ENCODE data around the gene TGOLN2.
"Not testable (repeated sequence)": the region's sequence is repeated elsewhere in the genome, so short reads cannot be mapped to it uniquely, and the experiment has no call there.

TGOLN2 gene

DNA sequence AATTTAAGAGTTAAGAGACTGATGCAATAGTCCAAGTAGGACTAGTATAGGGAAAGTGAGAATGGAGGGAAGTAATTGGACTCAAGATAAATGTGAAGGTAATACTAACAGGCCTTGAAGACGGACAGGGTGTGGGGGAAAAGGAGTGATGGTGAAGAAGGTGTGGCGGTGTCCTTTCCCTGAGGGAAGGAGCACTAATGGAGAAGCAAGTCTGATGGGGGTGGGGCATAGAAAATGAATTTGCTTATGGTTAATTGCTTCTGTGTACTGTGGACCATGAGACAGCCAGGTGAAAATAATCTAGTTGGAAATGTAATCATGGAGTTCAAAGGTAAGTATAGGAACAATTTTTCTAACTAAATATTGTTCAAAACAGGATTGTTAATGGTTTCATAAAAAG, 7.1 kb upstream of the TGOLN2 start:
- DNase-seq: no peak

DNA sequence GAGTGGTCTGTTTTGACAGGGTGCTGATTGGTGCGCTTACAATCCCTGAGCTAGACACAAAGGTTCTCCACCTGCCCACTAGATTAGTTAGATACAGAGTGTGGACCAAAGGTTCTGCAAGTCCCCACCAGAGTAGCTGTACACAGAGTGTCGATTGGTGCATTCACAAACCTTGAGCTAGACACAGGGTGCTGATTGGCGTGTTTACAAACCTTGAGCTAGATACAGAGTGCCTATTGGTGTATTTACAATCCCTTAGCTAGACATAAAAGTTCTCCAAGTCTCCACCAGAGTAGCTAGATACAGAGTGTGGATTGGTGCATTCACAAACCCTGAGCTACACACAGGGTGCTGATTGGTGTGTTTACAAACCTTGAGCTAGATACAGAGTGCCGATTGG, 6.1 kb upstream of the TGOLN2 start:
- DNase-seq: not testable (repeated sequence)

DNA sequence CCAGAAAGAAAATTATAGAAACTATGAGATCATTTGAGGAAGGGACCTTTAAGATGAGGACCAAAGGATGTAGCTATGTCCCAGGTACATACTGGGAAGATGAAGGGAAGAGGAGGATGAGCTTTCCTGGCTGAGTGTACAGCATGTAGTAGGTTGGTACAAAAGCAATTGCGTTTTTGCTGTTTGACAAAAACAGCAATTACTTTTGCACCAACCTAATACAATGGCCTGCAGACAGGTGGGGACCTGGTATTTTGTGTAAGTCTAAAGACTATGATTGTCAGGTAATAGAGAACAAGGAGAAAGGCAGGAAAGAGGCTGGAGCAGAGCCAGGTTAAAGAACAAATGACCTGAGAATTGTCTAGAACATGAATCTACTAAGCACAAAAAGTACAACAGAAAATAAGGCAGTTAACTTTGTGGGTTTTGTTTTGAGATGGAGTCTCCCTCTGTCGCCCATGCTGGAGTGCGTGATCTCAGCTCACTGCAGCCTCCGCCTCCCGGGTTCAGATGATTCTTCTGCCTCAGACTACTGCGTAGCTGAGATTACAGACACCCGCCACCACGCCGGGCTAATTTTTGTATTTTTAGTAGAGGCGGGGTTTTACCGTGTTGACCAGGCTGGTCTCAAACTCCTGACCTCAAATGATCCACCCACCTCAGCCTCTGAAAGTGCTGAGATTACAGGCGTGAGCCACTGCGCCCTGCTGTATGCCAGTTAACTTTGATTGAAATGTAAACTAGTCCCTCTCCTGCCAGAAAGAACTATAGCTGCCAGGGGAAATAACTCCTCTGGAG, 3.2 kb upstream of the TGOLN2 start:
- no peak for DNase-seq

DNA sequence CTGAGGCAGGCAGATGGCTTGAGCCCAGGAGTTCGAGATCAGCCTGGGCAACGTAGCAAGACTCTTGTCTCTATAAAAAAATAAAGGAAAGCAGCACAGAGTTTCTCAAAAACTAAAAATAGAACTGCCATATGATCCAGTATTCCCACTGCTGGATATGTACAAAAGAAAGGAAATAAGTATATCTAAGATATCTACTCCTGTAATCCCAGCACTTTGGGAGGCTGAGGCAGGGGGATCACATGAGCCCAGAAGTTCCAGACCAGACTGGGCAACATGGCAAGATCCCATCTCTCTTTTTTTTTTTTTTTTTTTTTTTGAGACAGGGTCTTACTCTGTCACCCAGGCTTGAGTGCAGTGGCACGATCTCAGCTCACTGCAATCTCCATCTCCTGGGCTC, 1.9 kb upstream of the TGOLN2 start:
- DNase-seq: not testable (repeated sequence)

DNA sequence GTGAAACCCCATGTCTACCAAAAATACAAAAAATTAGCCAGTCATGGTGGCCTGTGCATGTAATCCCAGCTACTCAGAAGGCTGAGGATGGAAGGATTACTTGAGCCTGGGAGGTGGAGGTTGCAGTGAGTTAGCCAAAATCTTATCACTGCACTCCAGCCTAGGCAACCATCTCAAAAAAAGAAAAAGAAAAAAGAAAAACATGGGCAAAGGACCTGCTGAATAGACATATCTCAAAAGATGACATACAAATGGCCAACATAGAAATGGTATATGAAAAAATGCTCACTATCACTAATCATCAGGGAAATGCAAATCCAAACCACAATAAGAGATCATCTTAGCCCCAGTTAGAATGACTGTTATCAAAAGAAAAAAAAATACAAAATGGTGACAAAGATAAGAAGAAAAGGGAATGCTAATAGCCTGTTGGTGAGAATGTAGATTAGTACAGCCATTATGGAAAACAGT, 1.4 kb upstream of the TGOLN2 start:
- no peak for DNase-seq

DNA sequence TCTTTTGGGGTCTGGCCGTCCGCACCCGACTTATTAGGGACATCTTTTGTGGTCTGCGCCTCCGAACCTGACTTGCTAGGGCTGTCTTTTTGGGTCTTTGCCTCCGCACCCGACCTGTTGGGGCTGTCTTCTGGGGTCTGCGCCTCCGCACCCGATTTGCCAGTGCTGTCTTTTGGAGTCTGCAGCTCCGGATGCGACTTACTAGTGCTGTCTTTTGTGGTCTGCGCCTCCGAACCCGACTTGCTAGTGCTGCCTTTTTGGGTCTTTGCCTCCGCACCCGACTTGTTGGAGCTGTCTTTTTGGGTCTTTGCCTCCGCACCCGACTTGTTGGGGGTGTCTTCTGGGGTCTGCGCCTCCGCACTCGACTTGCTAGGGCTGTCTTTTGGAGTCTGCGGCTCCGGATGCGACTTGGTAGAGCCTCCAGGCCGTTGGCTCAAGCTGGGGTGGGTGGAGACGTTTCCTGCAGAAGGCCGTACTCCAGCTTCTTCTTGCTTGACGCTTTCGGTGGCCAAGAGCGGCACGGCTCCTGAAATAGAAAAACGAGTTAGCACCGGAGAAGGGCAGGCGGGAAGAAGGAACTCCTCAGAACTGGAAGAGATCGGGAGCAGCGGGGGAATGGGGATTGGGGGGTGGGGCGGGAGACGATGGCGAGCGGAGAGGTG, 498 bp downstream of the TGOLN2 start:
- peak; percentile 45 for DNase-seq

DNA sequence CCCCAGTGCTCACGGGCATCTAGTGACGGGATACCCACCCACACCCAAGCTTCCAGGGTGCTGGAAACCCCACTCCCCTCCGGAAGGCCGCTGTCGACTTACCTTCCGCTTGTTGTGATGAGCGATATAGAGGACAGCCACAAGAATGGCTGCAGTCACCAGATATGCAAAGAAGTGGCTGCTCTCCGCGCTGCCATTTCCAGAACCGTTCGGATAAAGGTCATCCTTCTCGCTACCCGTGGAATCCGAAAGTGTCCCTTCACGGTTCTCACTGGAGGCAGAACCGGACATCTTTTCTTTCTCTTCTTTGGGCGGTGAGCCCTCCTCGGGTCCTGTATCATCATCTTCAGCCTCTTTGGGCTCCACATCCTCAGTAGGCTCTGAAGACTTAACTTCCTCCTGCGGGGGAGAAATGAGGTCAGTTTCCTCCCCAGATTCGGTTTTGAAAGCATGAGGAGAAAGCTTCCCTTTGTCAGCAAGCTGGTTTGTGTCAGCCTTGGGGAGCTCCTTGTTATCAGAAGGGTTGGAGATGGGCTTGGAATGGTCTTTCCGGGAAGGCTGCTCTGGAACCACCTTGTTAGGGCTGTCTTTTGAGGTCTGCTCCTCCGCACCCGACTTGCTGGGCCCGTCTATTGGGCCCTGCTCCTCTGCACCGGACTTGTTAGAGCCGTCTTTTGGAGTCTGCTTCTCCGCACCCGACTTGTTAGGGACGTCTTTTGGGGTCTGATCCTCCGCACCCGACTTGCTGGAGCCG, 1.2 kb downstream of the TGOLN2 start:
- peak; percentile 88 for DNase-seq

DNA sequence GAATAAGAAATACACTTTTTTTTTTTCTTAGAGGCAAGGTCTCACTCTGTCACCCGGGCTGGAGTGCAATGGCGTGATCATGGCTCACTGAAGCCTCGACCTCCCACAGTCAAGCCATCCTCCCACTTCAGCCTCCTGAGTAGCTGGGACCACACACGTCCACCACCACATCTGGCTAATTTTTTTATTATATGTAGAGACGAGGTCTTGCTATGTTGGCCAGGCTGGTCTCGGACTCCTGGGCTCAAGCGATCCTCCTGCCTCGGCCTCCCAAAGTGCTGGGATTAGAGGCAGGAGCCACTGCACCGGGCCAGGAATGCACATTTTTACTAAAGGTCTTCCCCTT, 2.4 kb downstream of the TGOLN2 start:
- no peak for DNase-seq

DNA sequence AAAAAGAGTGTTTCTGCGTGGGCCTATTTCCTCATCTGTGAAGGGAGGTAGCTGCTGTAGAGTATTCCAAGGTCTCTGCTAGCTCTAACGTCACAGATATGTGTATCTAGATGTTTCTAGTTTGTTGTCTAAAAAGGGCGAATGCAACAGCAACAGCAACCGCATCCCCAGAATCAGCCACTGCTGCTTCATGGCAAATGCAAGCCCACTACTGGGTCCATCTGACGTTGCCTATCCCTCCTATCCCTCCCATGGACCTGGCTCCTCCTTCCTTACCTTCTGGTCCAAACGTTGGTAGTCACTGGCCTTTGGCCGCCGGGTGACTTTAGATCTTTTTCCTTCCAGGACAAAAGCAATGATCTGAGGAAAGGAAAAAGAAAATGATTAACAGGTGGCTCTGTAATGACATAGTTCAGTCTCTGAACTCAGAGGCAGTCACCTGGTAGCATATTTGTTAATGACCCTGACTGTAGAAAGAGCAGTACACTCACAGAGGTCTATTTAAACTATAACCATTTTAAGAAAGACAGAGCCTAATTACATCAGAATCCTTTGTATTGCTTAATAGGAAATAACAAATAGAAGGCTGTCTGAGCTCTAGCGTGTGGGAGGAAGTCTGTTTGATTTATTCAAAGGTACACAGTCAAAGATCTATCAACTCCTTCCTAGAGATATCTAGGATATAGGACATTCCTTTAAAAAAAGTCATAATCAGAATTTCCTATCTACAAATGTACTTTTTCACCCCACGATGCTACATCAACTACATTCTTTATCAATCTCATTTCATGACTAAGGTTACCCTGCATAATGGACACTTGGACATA, 2.9 kb downstream of the TGOLN2 start:
- DNase-seq: peak; percentile 54

DNA sequence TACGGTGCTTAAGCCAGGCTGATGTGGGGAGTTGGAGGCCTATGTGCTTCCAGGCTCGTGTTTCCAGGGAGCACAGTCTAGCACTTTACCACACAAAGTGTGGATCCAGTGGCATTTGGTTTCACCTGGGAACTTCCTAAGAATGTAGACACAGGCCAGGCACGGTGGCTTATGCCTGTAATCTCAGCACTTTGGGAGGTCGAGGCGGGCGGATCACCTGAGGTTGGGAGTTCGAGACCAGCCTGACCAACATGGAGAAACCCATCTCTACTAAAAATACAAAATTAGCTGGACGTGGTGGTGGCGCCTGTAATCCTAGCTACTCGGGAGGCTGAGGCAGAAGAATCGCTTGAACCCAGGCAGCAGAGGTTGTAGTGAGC, 3.8 kb downstream of the TGOLN2 start:
- DNase-seq: not testable (repeated sequence)

DNA sequence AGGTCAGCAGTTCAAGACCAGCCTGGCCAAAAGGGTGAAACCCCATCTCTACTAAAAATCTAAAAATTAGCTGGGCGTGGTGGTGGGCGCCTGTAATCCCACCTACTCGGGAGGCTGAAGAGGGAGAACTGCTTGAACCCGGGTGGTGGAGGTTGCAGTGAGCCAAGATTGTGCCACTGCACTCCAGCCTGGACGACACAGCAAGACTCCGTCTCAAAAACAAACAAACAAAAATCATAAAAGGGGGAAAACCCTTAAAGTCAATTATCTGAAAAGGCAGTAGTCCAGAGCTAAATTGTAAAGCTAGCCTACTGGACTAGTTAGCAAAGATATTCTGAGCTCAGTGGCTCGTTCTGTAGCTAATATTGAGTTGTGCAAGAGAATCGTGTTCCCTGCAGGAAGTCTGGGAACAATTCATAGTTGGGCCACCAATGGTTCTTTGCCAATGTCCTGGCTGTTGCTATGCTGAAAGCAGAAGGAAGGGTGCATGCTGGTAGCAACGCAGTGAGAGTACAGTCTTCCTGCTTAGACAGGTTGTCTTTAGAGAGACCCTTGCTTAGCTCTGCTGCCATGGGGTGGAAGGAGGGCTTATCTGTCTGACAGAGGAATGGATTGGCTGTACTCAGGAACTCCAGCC, 4.3 kb downstream of the TGOLN2 start:
- DNase-seq: no peak

DNA sequence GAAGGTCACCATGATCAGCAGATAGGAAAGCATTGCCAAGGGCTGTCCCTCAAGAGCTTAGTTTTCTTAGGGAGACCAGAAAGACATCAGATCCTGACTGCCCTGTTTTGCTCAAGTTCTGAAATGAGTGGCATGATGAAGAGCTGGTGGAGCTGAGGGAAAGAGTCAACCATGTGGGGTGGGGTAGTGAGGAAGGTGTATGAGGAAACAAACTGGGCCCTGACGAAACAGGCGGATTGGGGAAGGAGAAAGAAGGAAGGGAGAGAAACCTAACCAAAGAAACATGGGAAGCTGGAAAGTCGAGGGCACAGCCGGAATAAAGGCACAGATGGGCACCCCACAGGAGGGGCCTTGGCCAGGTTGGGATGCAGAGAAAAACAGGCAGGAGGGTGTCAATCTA, 8.0 kb downstream of the TGOLN2 start:
- DNase-seq: peak; percentile 67

DNA sequence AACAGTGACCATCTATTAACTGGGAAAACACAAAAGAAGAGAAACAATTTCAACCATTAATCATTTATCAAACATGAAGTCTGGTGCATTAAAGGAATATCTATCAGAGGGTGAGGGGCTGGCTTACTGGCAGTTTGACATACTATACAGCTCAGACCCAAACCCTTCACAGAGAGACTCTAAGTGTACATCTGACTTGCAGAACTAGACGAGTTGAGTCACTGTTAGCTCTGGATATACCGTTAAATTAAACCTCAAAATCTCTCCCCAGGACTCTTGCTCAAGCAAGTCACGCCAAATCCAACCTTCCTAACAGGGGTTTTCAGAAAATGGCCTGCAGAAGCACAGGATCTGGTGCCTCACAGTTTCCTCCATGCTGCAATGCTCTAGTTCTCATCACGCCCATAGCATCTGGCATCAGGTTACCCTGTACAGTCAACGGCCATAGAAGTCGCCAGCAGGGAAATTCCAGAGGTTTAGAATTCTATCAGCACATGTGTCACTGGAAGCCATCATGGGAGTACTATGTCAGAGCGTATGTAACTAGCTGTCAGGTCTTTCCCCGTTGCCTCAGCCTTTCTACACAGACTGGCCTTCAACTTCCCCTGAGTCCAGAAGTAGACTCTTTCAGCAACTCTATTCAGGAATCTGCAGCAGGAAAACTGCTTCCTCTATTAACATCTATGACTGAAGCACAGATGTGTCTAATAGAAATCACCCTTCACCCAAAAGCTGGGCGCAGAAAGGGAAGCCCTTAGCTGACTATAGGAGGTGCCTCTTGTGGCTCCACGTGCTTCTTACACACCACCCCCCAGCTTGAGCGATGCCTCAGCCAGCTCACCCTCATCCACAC, 9.3 kb downstream of the TGOLN2 start:
- peak; percentile 96 for DNase-seq

DNA sequence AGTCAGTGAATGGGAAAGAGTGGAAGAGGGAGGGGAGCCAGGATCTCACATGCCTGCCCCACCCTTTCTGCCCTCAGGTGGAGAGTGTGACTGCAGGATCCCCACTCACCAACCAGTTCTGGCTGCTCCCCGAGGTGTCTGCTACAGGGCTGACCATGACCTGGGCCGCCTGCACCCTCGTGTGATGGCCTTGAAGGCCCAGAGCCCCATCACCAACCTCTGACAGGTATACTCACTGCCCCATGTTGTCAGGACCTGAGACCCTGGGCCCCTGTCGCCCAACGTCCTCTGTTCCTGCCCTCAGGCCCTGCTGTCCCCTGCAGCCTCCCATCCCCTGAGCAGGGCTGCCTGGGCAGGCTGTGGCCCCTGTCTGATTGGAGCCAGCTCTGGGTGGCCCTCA, 11.9 kb downstream of the TGOLN2 start:
- DNase-seq: not testable (repeated sequence)

DNA sequence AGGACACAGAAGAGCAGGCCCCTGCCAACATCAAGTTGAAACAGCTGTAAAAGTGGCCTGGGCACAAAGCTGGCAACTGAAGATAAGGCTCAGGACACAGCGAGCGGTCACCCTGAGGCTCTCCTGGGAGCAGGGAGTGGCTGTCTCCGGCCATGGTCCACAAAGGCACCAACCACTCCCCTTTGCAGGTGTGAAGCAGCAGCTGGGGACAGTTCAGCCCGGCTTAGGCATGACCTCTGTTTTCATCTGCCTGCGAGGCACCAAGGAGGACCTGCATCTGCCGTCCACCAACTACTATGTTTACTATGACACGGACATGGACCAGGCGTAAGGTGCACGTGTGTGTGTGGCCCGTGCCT, 12.9 kb downstream of the TGOLN2 start:
- DNase-seq: no peak

DNA sequence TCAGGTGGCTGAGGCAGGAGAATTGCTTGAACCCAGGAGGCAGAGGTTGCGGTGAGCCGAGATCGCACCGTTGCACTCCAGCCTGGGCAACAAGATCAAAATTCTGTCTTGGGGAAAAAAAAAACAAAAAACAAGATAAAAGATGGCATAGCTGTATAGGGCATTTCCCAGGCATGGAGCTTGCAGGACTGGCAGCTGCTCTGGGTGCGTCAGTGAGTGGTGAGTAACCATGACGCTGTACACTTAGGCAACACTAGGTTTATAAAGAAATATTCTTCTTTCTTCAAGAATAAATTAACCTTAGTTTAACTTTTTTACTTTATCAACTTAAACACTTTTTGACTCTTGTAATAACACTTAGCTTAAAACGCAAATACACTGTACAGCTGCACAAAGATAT, 15.4 kb downstream of the TGOLN2 start:
- peak; percentile 44 for DNase-seq

DNA sequence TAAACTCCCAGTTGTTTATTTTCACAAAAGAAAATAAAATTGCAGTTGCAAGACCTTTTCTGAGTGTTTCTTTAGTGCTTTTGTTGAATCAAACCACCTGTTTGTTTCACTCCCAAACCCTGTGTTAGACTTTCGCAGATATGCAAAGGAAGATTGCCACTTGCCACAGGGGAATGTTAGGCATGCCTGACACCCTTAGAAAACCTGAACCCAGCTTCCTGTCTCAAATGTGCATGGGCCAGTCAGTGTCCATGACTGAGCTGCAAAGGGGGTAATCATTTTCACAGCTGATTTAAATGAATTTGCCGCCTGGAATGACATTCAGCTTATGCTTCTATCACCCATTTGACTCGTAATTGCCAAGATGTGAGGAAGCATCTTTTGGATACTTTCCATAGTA, 17.5 kb downstream of the TGOLN2 start:
- DNase-seq: no peak

DNA sequence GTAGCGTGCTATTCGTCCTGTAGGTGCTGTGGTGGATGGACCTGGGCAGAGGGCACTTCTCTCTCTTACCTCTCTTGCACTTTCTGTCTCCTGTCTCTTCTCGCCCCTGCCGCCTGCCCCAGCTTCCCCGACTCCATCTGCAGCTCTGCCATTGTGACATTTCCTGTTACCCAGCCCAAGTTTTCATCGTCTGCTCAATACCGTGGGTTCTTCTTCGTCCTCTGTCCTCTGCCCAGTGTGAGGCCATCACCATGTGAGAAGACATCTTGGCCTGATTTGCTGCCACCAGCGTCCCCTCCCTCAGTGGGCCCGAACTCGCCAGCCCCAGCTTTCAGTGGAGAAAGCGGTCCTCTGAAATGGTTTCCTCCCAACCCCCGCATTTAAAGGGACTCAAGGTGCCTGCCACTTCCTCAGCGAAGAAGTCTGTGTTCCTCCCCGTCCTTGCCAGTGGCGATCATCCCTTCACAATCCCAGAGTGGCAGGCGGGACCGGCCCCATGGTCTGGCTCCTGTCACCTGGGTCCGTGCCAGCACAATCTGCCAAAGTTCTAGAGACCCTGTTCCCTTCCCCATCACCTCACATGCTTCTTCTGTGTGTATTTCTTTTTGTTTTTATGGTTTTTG, 18.0 kb downstream of the TGOLN2 start:
- peak; percentile 21 for DNase-seq

DNA sequence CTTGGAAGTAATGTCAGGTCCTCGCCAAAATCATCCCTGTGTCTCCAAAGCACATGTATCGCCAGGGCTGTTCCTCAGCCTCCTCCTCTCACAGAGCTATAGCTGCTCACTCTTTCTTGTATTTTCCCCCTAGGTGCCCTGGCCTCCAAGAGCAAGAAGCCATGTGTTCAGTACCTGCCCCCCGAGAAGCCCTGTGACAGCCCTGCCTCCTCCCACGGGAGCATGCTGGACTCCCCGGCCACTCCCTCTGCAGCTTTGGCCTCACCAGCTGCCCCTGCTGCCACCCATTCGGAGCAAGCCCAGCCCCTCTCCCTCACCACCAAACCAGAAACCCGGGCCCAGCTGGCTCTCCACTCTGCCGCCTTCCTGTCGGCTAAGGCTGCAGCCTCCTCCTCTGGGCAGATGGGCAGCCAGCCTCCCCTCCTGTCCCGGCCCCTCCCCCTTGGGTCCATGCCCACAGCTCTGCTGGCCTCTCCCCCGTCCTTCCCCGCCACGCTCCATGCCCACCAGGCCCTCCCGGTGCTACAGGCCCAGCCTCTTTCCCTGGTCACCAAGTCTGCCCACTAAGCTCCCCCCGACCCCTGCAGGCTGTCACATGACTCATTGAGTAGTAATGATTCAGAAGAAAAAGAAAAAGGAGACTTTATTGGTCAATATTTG, 18.8 kb downstream of the TGOLN2 start:
- DNase-seq: peak; percentile 19

DNA sequence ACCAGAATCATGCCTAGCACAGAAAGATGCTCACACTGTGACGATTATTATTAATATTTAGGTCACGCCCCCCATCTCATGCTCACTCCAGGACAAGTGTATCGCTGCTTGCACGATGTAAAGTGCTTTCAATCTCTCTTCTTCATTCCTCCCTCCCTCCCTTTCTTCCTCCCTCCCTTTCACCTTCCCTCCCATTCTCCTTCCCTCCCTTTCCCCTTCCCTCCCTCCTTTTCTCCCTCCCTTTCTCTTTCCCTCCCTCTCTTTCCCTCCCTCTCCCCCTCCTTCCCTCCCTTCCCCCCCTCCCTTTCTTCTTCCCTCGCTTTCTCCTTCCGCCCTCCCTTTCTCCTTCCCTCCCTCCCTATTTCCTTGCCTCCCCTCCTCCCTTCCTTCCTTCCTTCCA, 19.6 kb downstream of the TGOLN2 start:
- DNase-seq: no peak

DNA sequence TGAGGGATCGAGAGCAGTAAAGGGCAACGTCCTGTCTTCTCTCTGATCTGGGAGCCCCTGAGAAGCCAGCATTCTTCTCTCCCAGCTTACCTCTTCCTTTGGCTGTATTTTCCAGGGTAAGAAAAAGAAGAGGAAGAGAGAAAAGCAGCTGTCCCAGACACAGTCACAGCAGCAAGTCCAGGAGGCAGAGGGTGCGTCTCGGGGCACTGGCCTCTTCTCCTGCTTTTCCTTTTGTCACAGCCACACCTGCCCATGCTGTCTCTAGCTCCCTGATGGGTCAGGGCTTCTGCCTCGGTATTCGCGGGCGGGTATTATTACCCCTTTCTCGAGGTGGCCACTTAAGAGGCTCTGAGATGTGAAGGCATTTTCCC, 20.3 kb downstream of the TGOLN2 start:
- DNase-seq: no peak

Data from suppressor macrophage treated with lipopolysaccharide for 4 hours (primary cell).